NB4 (cell line): ENCODE measurements around the gene EXTL2.
"Not testable (repeated sequence)": the region's sequence is repeated elsewhere in the genome, so short reads cannot be mapped to it uniquely, and the experiment has no call there.

Experiments used
- DNase-seq: peaks from one replicate; pipeline ENCODE4 v3.0.0; 2010; ENCODE audit warnings: low read depth
- H3K4me3 ChIP-seq: one replicate; pipeline ENCODE4 v1.5.1; 2011; ENCODE audit warnings: mild to moderate bottlenecking, low read depth, low read length, moderate library complexity
- MYC ChIP-seq: IDR thresholded peaks from 2 replicates; pipeline ENCODE4 v1.6.1; 2011; ENCODE audit warnings: low read depth, low read length
- POLR2A ChIP-seq: IDR thresholded peaks from 2 replicates; pipeline ENCODE4 v1.6.1; 2011; ENCODE audit warnings: mild to moderate bottlenecking; ENCODE audit not compliant: insufficient read length; ENCODE audit errors: extremely low read depth
- TF ChIP-seq, protein P1 (sequence below): IDR thresholded peaks from 2 replicates; pipeline ENCODE4 v1.6.1; 2011; ENCODE audit warnings: low read depth, low read length
- TF ChIP-seq, protein P2 (sequence below): IDR thresholded peaks from one replicate; pipeline ENCODE4 v1.5.1; 2012; ENCODE audit warnings: low read depth, low read length

The EXTL2 gene

DNA sequence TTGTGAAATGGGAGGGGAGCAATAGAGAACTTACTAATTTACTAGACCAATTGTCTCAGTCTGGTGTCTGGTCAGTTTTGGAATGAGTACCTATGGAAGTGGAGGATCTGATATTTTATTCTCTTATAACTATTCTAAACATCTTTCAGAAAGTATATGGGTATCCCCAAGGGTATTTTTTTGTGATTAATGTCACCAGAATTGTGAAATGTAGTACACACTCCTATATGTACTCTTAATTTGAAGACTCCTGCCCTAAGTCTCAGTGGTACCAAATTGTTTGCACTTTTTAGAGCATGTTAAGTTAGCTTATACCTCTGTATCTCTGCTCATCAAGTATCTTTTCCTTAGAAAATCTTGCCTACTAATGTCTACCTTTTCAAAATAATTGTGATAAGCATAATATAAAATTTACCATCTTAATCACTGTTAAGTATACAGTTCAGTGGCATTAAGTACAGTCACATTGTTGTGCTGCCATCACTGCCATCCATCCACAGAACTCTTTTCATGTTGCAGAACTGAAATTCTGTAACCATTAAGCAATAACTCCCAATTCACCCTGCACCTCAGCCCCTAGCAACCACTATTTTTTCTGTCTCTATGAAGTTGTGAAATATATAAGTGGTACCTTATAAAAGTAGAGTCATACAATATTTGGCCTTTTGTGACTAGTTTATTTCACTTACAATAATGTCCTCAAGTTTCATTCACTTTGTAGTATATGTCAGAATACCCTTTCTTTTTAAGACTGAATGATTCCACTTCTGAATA, 41.7 kb upstream of the EXTL2 start:
- DNase-seq, result no peak
- no peak overlapping the region for H3K4me3 ChIP-seq
- TF ChIP-seq MYC (no peak), POLR2A (no peak)

DNA sequence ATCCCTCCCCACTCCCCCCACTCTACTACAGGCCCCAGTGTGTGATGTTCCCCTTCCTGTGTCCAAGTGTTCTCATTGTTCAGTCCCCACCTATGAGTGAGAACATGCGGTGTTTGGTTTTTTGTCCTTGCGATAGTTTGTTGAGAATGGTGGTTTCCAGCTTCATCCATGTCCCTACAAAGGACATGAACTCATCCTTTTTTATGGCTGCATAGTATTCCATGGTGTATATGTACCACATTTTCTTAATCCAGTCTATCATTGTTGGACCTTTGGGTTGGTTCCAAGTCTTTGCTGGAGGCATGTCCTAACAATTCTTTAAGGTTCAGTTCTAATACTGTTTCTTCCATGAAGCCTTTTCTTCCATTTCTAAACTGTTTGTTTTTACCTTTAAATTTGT, 38.9 kb upstream of the EXTL2 start:
- not testable (repeated sequence) for H3K4me3 ChIP-seq, DNase-seq

DNA sequence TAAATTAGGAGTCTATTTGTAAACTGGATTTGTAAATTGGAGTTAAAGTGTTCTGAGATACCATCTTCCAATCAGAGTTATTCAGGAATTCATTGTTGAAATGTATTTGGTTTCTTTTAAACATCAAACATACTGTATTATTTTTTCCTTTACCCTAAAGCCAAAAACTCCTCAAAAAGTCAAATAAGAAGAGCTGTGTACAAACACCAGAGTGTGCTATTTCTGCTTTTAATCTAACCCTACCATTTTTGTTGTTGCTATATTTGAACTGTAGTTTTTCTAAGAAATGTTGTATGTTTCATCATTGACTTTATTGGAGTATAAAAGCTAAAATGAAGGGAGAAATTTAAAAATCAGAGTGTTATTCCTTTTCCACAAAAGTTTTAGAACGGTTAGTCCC, 37.1 kb upstream of the EXTL2 start:
- TF ChIP-seq, protein P1, sequence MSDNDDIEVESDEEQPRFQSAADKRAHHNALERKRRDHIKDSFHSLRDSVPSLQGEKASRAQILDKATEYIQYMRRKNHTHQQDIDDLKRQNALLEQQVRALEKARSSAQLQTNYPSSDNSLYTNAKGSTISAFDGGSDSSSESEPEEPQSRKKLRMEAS, result no peak
- TF ChIP-seq MYC (no peak), POLR2A (no peak)
- DNase-seq, result no peak
- H3K4me3 ChIP-seq, result no peak overlapping the region

DNA sequence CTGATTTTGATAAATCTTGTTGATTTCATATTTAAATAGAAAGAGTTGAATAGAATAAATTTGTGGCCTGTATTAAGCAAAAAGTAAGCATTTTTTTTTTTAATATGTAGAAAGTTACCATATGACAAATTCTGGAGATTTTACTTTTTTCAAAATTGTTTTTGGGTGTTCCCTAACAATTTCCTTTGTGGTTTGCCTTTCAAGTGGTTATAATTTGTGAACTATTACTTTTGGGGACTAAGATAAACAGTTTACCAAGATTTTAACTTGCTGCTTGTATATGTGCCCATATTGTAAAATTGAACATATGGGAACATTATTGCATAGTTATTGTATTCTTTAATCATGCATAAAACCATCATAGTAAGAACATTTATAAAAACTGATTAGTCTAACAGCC, 35.9 kb upstream of the EXTL2 start:
- TF ChIP-seq POLR2A (no peak), MYC (no peak)
- TF ChIP-seq, protein P2, sequence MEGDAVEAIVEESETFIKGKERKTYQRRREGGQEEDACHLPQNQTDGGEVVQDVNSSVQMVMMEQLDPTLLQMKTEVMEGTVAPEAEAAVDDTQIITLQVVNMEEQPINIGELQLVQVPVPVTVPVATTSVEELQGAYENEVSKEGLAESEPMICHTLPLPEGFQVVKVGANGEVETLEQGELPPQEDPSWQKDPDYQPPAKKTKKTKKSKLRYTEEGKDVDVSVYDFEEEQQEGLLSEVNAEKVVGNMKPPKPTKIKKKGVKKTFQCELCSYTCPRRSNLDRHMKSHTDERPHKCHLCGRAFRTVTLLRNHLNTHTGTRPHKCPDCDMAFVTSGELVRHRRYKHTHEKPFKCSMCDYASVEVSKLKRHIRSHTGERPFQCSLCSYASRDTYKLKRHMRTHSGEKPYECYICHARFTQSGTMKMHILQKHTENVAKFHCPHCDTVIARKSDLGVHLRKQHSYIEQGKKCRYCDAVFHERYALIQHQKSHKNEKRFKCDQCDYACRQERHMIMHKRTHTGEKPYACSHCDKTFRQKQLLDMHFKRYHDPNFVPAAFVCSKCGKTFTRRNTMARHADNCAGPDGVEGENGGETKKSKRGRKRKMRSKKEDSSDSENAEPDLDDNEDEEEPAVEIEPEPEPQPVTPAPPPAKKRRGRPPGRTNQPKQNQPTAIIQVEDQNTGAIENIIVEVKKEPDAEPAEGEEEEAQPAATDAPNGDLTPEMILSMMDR, result no peak
- TF ChIP-seq, protein P1, result no peak
- no peak for DNase-seq
- H3K4me3 ChIP-seq, result no peak overlapping the region

DNA sequence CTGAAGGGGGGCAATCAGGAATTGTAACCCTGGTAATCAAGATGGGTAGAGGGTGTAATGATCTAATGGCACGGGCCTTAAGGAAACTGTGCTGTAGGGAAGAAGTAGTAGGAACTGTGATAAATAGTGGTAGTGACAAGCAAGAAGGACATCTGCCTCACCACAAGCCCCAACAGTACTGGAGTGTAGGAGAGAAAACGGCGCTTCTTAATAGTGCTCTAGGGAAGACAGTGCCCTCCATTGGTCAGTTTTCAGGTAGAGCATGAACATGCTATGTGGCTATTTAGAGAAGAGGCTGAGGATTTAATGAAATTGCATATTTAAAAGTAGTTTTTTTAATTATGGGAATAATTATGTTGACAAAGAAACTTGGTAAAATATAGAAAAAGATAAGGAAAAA, 33.5 kb upstream of the EXTL2 start:
- no peak overlapping the region for H3K4me3 ChIP-seq
- DNase-seq, result peak; percentile 36
- TF ChIP-seq, protein P1, result no peak
- no peak for TF ChIP-seq MYC
- TF ChIP-seq, protein P2, result no peak
- TF ChIP-seq POLR2A, result no peak

DNA sequence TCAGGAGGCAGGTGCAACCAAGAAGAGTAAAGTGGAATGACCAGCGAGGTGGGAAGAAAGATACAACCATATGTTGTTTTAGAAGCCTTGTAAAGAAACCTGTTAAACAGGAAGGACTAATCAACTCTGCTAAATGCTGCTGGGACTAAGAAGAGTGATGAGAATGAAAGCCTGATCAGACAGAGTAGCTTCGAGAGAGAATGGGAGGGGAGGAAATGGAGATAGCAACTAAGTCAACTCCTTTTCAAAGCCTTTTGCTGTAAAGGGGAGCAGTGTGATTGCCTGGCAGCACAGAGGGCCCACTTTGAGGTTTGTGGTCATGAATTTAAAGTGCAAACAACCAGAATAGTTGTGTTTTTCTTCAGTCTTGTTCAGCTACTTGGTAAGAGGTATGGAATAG, 32.6 kb upstream of the EXTL2 start:
- no peak overlapping the region for H3K4me3 ChIP-seq
- TF ChIP-seq, protein P2, result no peak
- TF ChIP-seq POLR2A (no peak), MYC (no peak)
- TF ChIP-seq, protein P1, result no peak
- no peak for DNase-seq

DNA sequence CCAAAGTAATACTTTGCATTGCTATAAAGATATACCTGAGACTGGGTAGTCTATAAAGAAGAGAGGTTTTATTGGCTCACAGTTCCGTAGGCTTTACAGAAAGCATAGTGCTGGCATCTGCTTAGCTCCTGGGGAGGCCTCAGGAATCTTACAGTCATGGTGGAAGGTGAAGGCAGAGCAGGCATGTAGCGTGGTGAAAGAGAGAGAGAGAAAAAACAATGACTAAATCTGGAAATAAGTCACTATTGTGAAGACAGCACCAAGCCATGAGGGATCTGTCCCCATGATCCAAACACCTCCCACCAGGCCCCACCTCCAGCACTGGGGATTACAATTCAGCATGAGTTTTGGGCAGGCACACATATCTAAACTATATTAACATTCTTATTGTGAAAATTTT, 31.6 kb upstream of the EXTL2 start:
- TF ChIP-seq, protein P2, result no peak
- no peak for TF ChIP-seq POLR2A
- TF ChIP-seq, protein P1, result no peak
- DNase-seq, result no peak
- H3K4me3 ChIP-seq, result no peak overlapping the region
